Neutrophil (primary cell): Measurements from ENCODE around the gene WDR27.
"Not testable (repeated sequence)": the region's sequence is repeated elsewhere in the genome, so short reads cannot be mapped to it uniquely, and the experiment has no call there.

Experiments
- H3K27ac ChIP-seq: fragments of 200-600 bp; sonication (generic); 2 replicates; pipeline ENCODE4 v1.5.1; 2016; ENCODE audit warnings: mild to moderate bottlenecking, moderate library complexity
- H3K27me3 ChIP-seq: fragments of 200-600 bp; sonication (generic); 2 replicates; pipeline ENCODE4 v1.6.0; 2016; ENCODE audit warnings: mild to moderate bottlenecking
- H3K36me3 ChIP-seq: fragments of 200-600 bp; sonication (generic); 2 replicates; pipeline ENCODE4 v1.5.1; 2017
- H3K4me1 ChIP-seq, 2 experiments: fragments of 200-600 bp in 1 of 2; sonication (generic) in 1 of 2; 1 replicate in 1 of 2; 2 replicates in 1 of 2; pipeline versions ENCODE4 v1.5.1 to v1.6.1; 2013 to 2016; ENCODE audit warnings: low read depth in 1 of 2, low read length in 1 of 2, mild to moderate bottlenecking in 1 of 2, moderate library complexity in 1 of 2; ENCODE audit not compliant: control insufficient read depth in 1 of 2, insufficient read depth in 1 of 2
- H3K4me3 ChIP-seq, 2 experiments: fragments of 200-600 bp in 1 of 2; sonication (generic) in 1 of 2; 1 replicate in 1 of 2; 2 replicates in 1 of 2; pipeline ENCODE4 v1.5.1; 2013 to 2016; ENCODE audit warnings: low read depth in 1 of 2, low read length in 1 of 2, mild to moderate bottlenecking in 1 of 2, moderate library complexity in 1 of 2
- H3K9me3 ChIP-seq: fragments of 200-600 bp; sonication (generic); 2 replicates; pipeline ENCODE4 v1.5.1; 2016
- TF ChIP-seq, protein P1 (sequence below): fragments of 200-600 bp; sonication (generic); IDR thresholded peaks from 2 replicates; pipeline ENCODE4 v1.5.1; 2016; ENCODE audit warnings: antibody characterized with exemption

Gene WDR27

DNA sequence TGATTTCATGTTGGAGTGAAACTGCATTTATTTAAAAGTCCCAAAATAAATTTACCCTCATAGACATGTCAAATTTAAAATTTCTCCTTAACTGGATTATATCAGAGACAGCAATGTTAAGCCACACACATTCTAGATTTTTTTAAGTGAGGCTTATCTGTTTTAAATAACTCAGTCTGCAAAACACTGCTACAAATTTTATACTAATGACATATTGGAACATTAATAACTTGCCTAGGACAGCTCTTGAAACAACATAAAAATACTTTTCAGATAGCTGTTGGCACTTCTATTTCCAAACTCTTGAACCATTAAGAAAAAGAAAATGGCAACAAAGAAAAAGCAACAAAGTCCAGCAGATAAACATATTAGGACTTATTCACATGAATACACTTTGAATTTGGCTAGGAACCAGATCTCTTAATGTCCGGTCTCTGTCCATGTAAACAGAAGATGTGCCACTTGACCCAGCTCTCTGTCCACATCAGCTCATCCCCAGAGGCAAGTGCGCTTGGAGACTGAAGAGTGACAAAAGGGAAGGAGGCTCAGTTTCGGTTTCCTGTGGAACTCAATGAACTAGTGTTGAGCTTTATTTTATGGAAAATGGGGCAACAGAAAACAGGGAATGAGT is 228.9 kb downstream of the WDR27 start:
- TF ChIP-seq, protein P1, sequence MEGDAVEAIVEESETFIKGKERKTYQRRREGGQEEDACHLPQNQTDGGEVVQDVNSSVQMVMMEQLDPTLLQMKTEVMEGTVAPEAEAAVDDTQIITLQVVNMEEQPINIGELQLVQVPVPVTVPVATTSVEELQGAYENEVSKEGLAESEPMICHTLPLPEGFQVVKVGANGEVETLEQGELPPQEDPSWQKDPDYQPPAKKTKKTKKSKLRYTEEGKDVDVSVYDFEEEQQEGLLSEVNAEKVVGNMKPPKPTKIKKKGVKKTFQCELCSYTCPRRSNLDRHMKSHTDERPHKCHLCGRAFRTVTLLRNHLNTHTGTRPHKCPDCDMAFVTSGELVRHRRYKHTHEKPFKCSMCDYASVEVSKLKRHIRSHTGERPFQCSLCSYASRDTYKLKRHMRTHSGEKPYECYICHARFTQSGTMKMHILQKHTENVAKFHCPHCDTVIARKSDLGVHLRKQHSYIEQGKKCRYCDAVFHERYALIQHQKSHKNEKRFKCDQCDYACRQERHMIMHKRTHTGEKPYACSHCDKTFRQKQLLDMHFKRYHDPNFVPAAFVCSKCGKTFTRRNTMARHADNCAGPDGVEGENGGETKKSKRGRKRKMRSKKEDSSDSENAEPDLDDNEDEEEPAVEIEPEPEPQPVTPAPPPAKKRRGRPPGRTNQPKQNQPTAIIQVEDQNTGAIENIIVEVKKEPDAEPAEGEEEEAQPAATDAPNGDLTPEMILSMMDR = no peak
- no peak overlapping the region for H3K27ac ChIP-seq
- H3K9me3 ChIP-seq = no peaks in the 10 kb centered on the region

DNA sequence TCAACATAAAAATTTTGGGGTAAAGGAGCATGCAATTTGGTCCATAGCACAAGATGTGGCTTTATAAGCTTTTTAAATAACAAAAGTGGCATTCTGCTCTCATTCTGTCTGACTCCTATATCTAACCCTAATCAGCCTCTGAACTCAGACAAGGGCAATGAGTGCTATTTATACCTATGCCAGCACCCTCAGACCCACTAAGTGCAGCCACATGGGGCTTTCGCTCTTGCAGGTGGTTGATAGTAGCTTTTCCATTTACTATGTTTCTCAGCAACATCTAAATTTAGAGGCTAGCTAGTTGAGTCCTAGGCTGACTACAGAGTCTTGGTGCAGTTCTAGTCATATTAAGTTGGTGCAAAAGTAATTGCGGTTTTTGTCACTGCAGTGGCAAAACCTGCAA is 231.0 kb downstream of the WDR27 start:
- TF ChIP-seq, protein P1 = no peak
- no peak overlapping the region for H3K4me3 ChIP-seq
- no peaks in the 10 kb centered on the region for H3K36me3 ChIP-seq
- no peaks in the 10 kb centered on the region for H3K9me3 ChIP-seq
- H3K4me1 ChIP-seq = no peaks in the 10 kb centered on the region
- H3K27me3 ChIP-seq = no peaks in the 10 kb centered on the region
- H3K27ac ChIP-seq = no peak overlapping the region

More for the DNA sequence above, 228.9 kb downstream of the WDR27 start:
- Histone ChIP-seq H3K4me3 (no peak overlapping the region), H3K36me3 (no peaks in the 10 kb centered on the region), H3K27me3 (no peaks in the 10 kb centered on the region), H3K4me1 (no peaks in the 10 kb centered on the region)

- Histone ChIP-seq H3K27me3 (no peaks in the 10 kb centered on the region), H3K36me3 (no peaks in the 10 kb centered on the region), H3K4me1 (no peaks in the 10 kb centered on the region), H3K9me3 (no peaks in the 10 kb centered on the region), H3K4me3 (no peak overlapping the region), H3K27ac (no peak overlapping the region)
- TF ChIP-seq, protein P1 = no peak
These were observed 232.8 kb downstream of the WDR27 start for GRCh38 chr6:169469028-169469427.

GRCh38 chr6:169467755-169468154 is 234.1 kb downstream of the WDR27 start:
- H3K36me3 ChIP-seq, H3K9me3 ChIP-seq, H3K4me1 ChIP-seq, H3K4me3 ChIP-seq, H3K27ac ChIP-seq, H3K27me3 ChIP-seq: not testable (repeated sequence)

DNA sequence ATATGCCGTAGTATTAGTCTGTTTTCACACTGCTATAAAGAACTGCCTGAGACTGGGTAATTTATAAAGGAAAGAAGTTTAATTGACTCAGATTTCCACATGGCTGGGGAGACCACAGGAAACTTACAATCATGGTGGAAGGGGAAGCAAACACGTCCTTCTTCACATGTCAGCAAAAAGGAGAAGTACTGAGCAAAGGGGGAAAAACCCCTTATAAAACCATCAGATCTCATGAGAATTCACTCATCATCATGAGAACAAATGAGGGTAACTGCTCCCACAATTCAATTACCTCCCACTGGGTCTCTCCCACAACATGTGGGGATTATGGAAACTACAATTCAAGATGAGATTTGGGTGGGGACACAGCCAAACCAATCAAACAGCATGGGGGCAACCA is 235.6 kb downstream of the WDR27 start:
- H3K36me3 ChIP-seq, H3K27me3 ChIP-seq, H3K4me3 ChIP-seq, H3K9me3 ChIP-seq, H3K27ac ChIP-seq, H3K4me1 ChIP-seq: not testable (repeated sequence)

- no peaks in the 10 kb centered on the region for H3K27me3 ChIP-seq
- no peaks in the 10 kb centered on the region for H3K36me3 ChIP-seq
- H3K27ac ChIP-seq = no peak overlapping the region
- TF ChIP-seq, protein P1 = no peak
- no peaks in the 10 kb centered on the region for H3K4me1 ChIP-seq
- H3K4me3 ChIP-seq = no peak overlapping the region
- no peaks in the 10 kb centered on the region for H3K9me3 ChIP-seq
These were observed 244.1 kb downstream of the WDR27 start for GRCh38 chr6:169457762-169458161.

GRCh38 chr6:169456840-169457239 is 245.0 kb downstream of the WDR27 start:
- H3K27ac ChIP-seq = no peak overlapping the region
- no peaks in the 10 kb centered on the region for H3K36me3 ChIP-seq
- no peak overlapping the region for H3K4me3 ChIP-seq
- H3K4me1 ChIP-seq = no peaks in the 10 kb centered on the region
- H3K9me3 ChIP-seq = no peaks in the 10 kb centered on the region
- H3K27me3 ChIP-seq = no peaks in the 10 kb centered on the region
- TF ChIP-seq, protein P1 = no peak
